GM21528 (cell line): ENCODE results near the gene TMEM192.
"Not testable (repeated sequence)": the region's sequence is repeated elsewhere in the genome, so short reads cannot be mapped to it uniquely, and the experiment has no call there.

Experiments
- ATAC-seq: cut with Tn5 transposase; IDR thresholded peaks from one replicate; pipeline ENCODE4 v1.9.1; 2021; ENCODE audit warnings: mild to moderate bottlenecking, moderate library complexity; ENCODE audit not compliant: unreplicated experiment, low FRiP score

Gene TMEM192

GRCh38 chr4:165095291-165095690 is 17.4 kb downstream of the TMEM192 start:
- no peak for ATAC-seq

GRCh38 chr4:165094873-165095272 is 17.8 kb downstream of the TMEM192 start:
- ATAC-seq: no peak

- not testable (repeated sequence) for ATAC-seq
These were observed 20.5 kb downstream of the TMEM192 start for GRCh38 chr4:165092187-165092586.

GRCh38 chr4:165088366-165088765 is 24.3 kb downstream of the TMEM192 start:
- ATAC-seq: no peak

GRCh38 chr4:165085946-165086345 is 26.7 kb downstream of the TMEM192 start:
- no peak for ATAC-seq

GRCh38 chr4:165084787-165085186 is 27.9 kb downstream of the TMEM192 start:
- not testable (repeated sequence) for ATAC-seq

- ATAC-seq: no peak
These were observed 33.2 kb downstream of the TMEM192 start for GRCh38 chr4:165079476-165079875.

- ATAC-seq: no peak
These were observed 35.6 kb downstream of the TMEM192 start for GRCh38 chr4:165077034-165077578.

- ATAC-seq: not testable (repeated sequence)
These were observed 39.3 kb downstream of the TMEM192 start for GRCh38 chr4:165073346-165073745.

GRCh38 chr4:165070560-165070959 is 42.1 kb downstream of the TMEM192 start:
- no peak for ATAC-seq

GRCh38 chr4:165060938-165061337 is 51.7 kb downstream of the TMEM192 start:
- ATAC-seq: no peak

GRCh38 chr4:165059386-165059785 is 53.3 kb downstream of the TMEM192 start:
- ATAC-seq: no peak

- no peak for ATAC-seq
These were observed 54.0 kb downstream of the TMEM192 start for GRCh38 chr4:165058666-165059065.

GRCh38 chr4:165055601-165056000 is 57.1 kb downstream of the TMEM192 start:
- no peak for ATAC-seq

- ATAC-seq: no peak
These were observed 59.0 kb downstream of the TMEM192 start, which contains the start of gene TRIM75 for GRCh38 chr4:165053645-165054044. TSS of gene TRIM75 (plus strand) at chr4:165053866. CDS start at chr4:165059148, 5,282 bp downstream.

GRCh38 chr4:165052627-165053026 is 60.0 kb downstream of the TMEM192 start:
- ATAC-seq: no peak

- no peak for ATAC-seq
These were observed 64.5 kb downstream of the TMEM192 start for GRCh38 chr4:165048170-165048569.

- no peak for ATAC-seq
These were observed 81.0 kb downstream of the TMEM192 start, which contains the start of gene TRIM60 for GRCh38 chr4:165031436-165032211. TSS of gene TRIM60 (plus strand) at chr4:165031999. CDS start at chr4:165040073, 8,074 bp downstream.

- no peak for ATAC-seq
These were observed 84.8 kb downstream of the TMEM192 start for GRCh38 chr4:165027762-165028402.

- ATAC-seq: not testable (repeated sequence)
These were observed 86.9 kb downstream of the TMEM192 start for GRCh38 chr4:165025782-165026181.
